OCI-LY7 (cell line): Measurements from ENCODE around the gene SETD1A. TPM values are rescaled to one million over a fixed set of nuclear protein-coding genes. Genes with fewer than 3 reads are reported as not detected.

Experiments
- BruUV-seq: library from RNA; stranded (reverse); fragments of 400-500 nt; replicated peaks from 2 replicates; lab custom pipeline; 2021; lab: Mats Ljungman, UMichigan
- CTCF ChIA-PET: fragments of 300-600 bp; sonication (Branson Sonifier 250); formaldehyde crosslinking; loops from one replicate; lab custom pipeline; 2022; ENCODE audit warnings: antibody characterized with exemption; ENCODE audit not compliant: unreplicated experiment; lab: Charles Lee
- POLR2A ChIA-PET: fragments of 300-600 bp; sonication (Branson Sonifier 250); formaldehyde crosslinking; loops from one replicate; lab custom pipeline; 2022; ENCODE audit warnings: antibody characterized with exemption; lab: Charles Lee
- DNase-seq: peaks from one replicate; pipeline ENCODE4 v3.0.0-alpha.2; 2015; ENCODE audit warnings: low spot score
- H2AFZ ChIP-seq: fragments of 200-600 bp; sonication (generic), shearing (Covaris generic); 2 replicates; pipeline ENCODE4 v1.6.1; 2014; ENCODE audit warnings: mild to moderate bottlenecking, antibody characterized with exemption, low read length, moderate library complexity
- H3K27ac ChIP-seq: fragments of 200-600 bp; sonication (generic); 2 replicates; pipeline ENCODE4 v1.5.1; 2014; ENCODE audit warnings: mixed run types, low read depth, mild to moderate bottlenecking, moderate library complexity, low read length, inconsistent platforms; ENCODE audit not compliant: poor library complexity, severe bottlenecking
- H3K36me3 ChIP-seq: fragments of 200-600 bp; sonication (generic); 2 replicates; pipeline ENCODE4 v1.6.1; 2014; ENCODE audit warnings: mild to moderate bottlenecking, antibody characterized with exemption, low read length, moderate library complexity, mixed read lengths; ENCODE audit not compliant: insufficient read depth
- H3K4me1 ChIP-seq: fragments of 200-600 bp; sonication (generic); 2 replicates; pipeline ENCODE4 v1.5.1; 2014; ENCODE audit warnings: mild to moderate bottlenecking, low read length; ENCODE audit not compliant: insufficient read depth, poor library complexity, severe bottlenecking
- H3K4me2 ChIP-seq: fragments of 200-600 bp; sonication (generic); 2 replicates; pipeline ENCODE4 v1.6.1; 2014; ENCODE audit warnings: mild to moderate bottlenecking, low read length
- H3K4me3 ChIP-seq: fragments of 200-600 bp; sonication (generic); 2 replicates; pipeline ENCODE4 v1.5.1; 2014; ENCODE audit warnings: mild to moderate bottlenecking, low read depth, low read length; ENCODE audit not compliant: poor library complexity, severe bottlenecking
- H3K79me2 ChIP-seq: fragments of 200-600 bp; sonication (generic); 2 replicates; pipeline ENCODE4 v1.6.1; 2016; ENCODE audit warnings: low read depth, mild to moderate bottlenecking, low read length, moderate library complexity, mixed read lengths; ENCODE audit not compliant: insufficient read depth
- H3K9me2 ChIP-seq: fragments of 200-600 bp; sonication (generic); 2 replicates; pipeline ENCODE4 v1.6.1; 2016; ENCODE audit warnings: mild to moderate bottlenecking, low read length, mixed read lengths; ENCODE audit not compliant: insufficient read depth
- H3K9me3 ChIP-seq: fragments of 200-600 bp; sonication (generic); 2 replicates; pipeline ENCODE4 v1.6.1; 2014; ENCODE audit warnings: mild to moderate bottlenecking, mixed run types, low read length, mixed read lengths
- H4K20me1 ChIP-seq: fragments of 200-600 bp; sonication (generic); 2 replicates; pipeline ENCODE4 v1.6.1; 2014; ENCODE audit warnings: mild to moderate bottlenecking, antibody characterized with exemption, low read length, moderate library complexity, mixed read lengths; ENCODE audit not compliant: insufficient read depth
- CTCF ChIP-seq: fragments of 200-600 bp; sonication (generic); conservative IDR thresholded peaks from 2 replicates; pipeline ENCODE4 v1.5.1; 2014; ENCODE audit warnings: mild to moderate bottlenecking, antibody characterized with exemption, low read length, moderate library complexity, mixed read lengths
- EZH2phosphoT487 ChIP-seq: fragments of 200-600 bp; sonication (generic); IDR thresholded peaks from 2 replicates; pipeline ENCODE4 v1.6.1; 2018; ENCODE audit warnings: low read depth, borderline replicate concordance, mild to moderate bottlenecking, mixed run types, antibody characterized with exemption, low read length, moderate library complexity, mixed read lengths
- intact Hi-C: fragments of 100-400 bp; cut with micrococcal nuclease; formaldehyde crosslinking; loops from one replicate; pipeline ENCODE4 v1.10.0; 2022; ENCODE audit not compliant: unreplicated experiment
- total RNA-seq, 2 experiments: library from RNA; depleted of rRNA in 1 of 2; stranded (reverse); fragments of >200 nt in 1 of 2; shearing (Covaris generic) in 1 of 2; gene quantifications; 2 replicates each; pipeline ENCODE4 v1.2.3, GENCODE V29; 2014 to 2022

Gene SETD1A
- total RNA-seq, 2 experiments from 2014 or later = 8.6 to 36.0 TPM

GRCh38 chr16:31000671-31001382 is 43.3 kb downstream of the SETD1A start:
- no peaks in the 10 kb centered on the region for H3K9me2 ChIP-seq
- intact Hi-C loops = no loop called here
- DNase-seq = no peak
- H3K4me2 ChIP-seq = no peak overlapping the region
- ChIA-PET CTCF (no interaction called here), POLR2A (interaction anchor here (0.6 kb wide), 1 partner anchor 91 kb away, joined by 3 read pairs; no protein-coding TSS in a partner anchor)
- TF ChIP-seq CTCF (no peak), EZH2phosphoT487 (no peak)
- H4K20me1 ChIP-seq = no peaks in the 10 kb centered on the region
- no peaks in the 10 kb centered on the region for H3K79me2 ChIP-seq
- BruUV-seq = no TSS peak
- H3K4me1 ChIP-seq = peaks cover 10% of the 10 kb centered on the region
- H3K27ac ChIP-seq = no peak overlapping the region
- H2AFZ ChIP-seq = no peak overlapping the region
- no peaks in the 10 kb centered on the region for H3K36me3 ChIP-seq
- no peaks in the 10 kb centered on the region for H3K9me3 ChIP-seq
- H3K4me3 ChIP-seq = no peak overlapping the region

- no peak overlapping the region for H3K4me2 ChIP-seq
- no peak overlapping the region for H3K4me3 ChIP-seq
- no peak for DNase-seq
- no peaks in the 10 kb centered on the region for H3K79me2 ChIP-seq
- BruUV-seq = no TSS peak
- H2AFZ ChIP-seq = no peak overlapping the region
- H3K9me2 ChIP-seq = no peaks in the 10 kb centered on the region
- POLR2A ChIA-PET = interaction anchor here (1.0 kb wide), 1 partner anchor 11 kb away, joined by 4 read pairs; no protein-coding TSS in a partner anchor
- CTCF ChIA-PET = interaction anchor here (0.6 kb wide), 1 partner anchor 241 kb away, joined by 8 read pairs; no protein-coding TSS in a partner anchor
- H3K36me3 ChIP-seq = no peaks in the 10 kb centered on the region
- TF ChIP-seq EZH2phosphoT487 = no peak
- TF ChIP-seq CTCF = no peak
- intact Hi-C loops = no loop called here
- no peak overlapping the region for H3K27ac ChIP-seq
- peaks cover 5% of the 10 kb centered on the region for H3K4me1 ChIP-seq
- H3K9me3 ChIP-seq = no peaks in the 10 kb centered on the region
- H4K20me1 ChIP-seq = no peaks in the 10 kb centered on the region
Measured at GRCh38 chr16:31001507-31002249, 44.1 kb downstream of the SETD1A start.
